HG03139 (cell line): ENCODE data around the gene MYMX.

Experiments
- ATAC-seq: cut with Tn5 transposase; IDR thresholded peaks from one replicate; pipeline ENCODE4 v1.9.1; 2021; ENCODE audit not compliant: unreplicated experiment

Gene MYMX

GRCh38 chr6:44262467-44263353 lies 46.0 kb downstream of the MYMX start:
- ATAC-seq, result no peak

DNA sequence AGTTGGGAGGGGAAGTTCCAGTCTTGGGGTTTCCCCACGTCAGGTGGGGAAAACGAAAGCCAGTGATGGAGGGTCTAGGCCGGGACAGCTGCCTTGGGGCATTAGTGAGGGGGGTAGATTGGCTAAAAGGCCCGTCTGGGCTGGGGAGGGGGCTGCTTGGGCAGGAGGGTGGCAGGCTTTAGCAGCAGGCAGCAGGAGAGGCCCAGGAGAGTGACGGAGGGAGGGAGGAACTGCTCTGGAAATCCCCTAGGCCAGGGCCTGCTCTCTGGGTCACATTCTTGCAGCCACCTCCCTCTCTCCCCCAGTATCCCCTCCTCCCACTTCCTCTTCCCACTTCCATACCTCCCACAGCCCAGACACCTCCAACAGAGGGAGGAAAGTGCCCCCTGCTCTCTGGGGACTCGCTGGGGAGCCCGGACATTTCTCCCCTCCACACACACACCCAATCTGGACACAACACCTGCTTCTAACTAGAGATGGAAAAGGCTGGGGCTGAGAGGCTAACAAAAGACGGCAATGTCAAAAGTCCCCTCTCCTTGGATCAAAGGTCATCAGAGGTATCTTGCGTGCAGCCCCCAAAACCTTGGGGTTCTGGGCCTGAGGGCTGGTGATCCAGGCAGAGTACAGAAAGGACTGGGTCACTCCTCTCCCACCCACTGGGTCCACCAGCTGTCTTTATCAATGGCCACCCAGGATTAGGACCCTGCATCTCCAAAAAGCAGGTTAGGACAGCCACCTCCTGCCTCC lies 46.8 kb downstream of the MYMX start:
- ATAC-seq, result no peak

DNA sequence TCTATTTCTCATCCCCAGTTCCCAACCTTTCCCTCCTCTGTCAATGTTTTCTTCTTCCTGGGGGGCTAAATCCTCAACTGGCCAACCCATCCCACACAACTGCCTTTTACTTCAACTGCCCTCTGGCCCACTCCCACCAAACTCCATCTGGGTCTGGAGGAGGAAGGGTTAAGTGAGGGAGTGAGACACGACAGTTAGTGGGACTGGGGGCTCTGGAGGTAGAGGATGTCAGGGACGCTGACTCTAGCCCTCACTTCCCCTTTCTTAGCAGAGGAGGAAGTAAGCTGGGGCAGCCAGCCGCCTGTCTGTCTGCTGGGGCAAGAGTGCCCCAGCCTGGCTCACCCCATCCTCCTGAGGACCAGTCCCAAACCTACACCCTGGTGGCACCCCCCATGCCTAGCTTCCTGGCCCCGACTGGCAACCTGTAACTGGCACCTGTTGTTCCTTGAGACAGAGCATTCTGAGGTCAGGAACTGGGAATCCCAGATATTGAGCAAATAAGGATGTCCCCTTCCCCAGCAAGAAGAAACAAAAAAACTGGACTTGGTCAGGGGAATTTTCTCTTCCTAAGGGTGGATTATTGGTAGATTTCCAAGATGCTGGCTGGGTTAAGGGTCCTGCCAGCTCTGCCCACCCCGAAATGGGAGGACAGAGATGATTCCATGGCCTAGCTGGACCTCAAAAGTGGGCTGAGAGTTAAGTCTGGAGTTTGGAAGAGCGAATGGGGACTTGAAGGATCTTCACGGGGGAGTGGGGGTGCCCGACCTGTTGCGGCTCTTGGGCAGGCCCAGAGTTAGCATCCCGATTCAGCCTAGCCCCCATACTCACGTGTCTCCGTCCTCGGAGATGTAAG lies 47.7 kb downstream of the MYMX start:
- peak; percentile 37 for ATAC-seq

DNA sequence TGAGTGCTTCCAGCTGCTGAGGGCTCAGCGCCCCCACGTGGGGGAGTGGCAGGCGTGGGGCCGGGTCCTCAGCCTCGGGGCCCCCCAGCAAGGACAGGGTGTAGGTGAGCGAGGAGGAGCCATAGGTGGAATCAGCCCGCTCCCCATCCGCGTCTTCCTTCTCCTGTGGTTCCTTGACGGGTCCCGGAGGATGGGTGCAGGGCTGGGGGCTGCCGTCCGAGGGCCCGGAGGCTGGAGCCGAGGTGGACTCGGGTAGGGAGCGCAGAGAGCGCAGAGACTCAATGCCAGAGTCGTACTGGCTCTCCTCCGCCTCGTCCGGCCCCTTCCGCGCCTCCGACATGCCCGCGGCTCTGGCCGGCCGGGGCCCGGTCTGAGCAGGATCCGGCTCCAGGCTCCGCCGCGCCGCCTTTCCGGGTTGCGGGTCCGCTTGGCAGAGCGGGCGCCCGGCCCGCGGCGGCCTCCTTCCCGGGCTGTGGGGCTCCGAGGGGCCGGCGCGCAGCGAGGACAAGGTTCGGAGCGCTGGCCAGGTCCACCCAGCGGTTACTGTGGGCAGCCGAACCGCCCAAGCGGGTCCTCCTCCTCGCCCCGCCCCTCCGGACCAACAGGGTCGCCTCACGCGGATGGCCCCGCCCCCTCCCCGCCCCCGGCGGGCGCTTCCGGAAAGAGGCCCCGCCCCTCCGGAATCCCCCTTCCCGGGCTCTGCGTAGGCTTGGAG lies 48.4 kb downstream of the MYMX start, which contains the start of gene NFKBIE:
Gene NFKBIE, minus strand, starts transcription at position 545 of the 715 bp plus-strand sequence. Its CDS starts 205 bp downstream, at position 340.
- ATAC-seq, result peak; percentile 36

DNA sequence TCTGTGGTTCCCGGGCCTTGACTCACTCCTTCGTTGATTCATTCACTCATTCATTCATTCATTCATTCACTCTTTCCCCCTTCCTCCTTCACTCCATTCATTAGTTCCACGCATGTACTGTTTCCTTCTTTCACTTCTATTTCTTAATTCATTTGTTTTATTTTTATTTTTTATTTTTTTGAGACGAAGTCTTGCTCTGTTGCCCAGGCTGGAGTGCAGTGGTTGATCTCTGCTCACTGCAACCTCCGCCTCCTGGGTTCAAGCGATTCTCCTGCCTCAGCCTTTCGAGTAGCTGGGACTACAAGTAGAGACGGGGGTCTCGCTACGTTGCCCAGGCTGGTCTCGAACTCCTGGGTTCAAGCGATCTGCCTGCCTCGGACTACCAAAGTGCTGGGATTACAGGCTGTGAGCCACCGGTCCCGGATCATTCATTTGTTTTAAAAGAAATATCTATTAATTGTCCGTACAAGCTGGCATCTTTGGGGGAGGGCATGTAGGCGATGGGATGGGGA lies 49.1 kb downstream of the MYMX start:
- ATAC-seq, result no peak

- no peak for ATAC-seq
These were observed 49.6 kb downstream of the MYMX start for GRCh38 chr6:44266347-44266746.

GRCh38 chr6:44267252-44267651 lies 50.5 kb downstream of the MYMX start:
- ATAC-seq, result no peak
